K562 (cell line): ENCODE measurements around the gene CCSER1. TPM values are rescaled to one million over a fixed set of nuclear protein-coding genes. Genes with fewer than 3 reads are reported as not detected.

Source experiments
- ATAC-seq: fragments of 200-7000 bp; cut with Tn5 transposase; 3 replicates; pipeline ENCODE4 v1.9.1; 2020; ENCODE audit warnings: moderate library complexity
- BruUV-seq: library from RNA; stranded (reverse); fragments of 400-500 nt; replicated peaks from 2 replicates; lab custom pipeline; 2021; lab: Mats Ljungman, UMichigan
- CTCF ChIA-PET: fragments of 300-600 bp; formaldehyde crosslinking; extraction: SDS; loops from one replicate; lab custom pipeline; 2021; ENCODE audit warnings: low intra/inter-chr PET ratio; lab: Yijun Ruan, JAX
- POLR2A ChIA-PET: fragments of 300-600, 350-650 bp; sonication (Branson Sonifier 250); formaldehyde crosslinking; extraction: SDS; loops from one replicate; lab custom pipeline; 2021; ENCODE audit warnings: antibody characterized with exemption, inconsistent platforms; lab: Yijun Ruan, JAX
- DNase-seq, 4 experiments: peaks; one replicate each; pipeline versions ENCODE4 v3.0.0 to v3.0.0-alpha.2; 2011 to 2018; ENCODE audit warnings: low spot score in 3 of 4, mixed read lengths in 3 of 4; ENCODE audit errors: extremely low read depth in 1 of 4
- FAIRE-seq: peaks from 2 replicates; lab custom pipeline; 2011; peaks lifted over from hg19 to GRCh38; lab: Jason Lieb, UNC
- H2AFZ ChIP-seq: 2 replicates; pipeline ENCODE4 v1.6.0; 2011; ENCODE audit warnings: low read depth, low read length, control low read depth, inconsistent platforms
- H3K27ac ChIP-seq: fragments of 200-600 bp; 3 replicates; pipeline ENCODE4 v1.8.0; 2011; ENCODE audit warnings: low read depth, mild to moderate bottlenecking, control low read depth, inconsistent platforms, low read length, moderate library complexity, mixed read lengths; ENCODE audit errors: extremely low read depth
- H3K27me3 ChIP-seq, 2 experiments: fragments of 300-600 bp in 1 of 2; 2 replicates in 1 of 2; 3 replicates in 1 of 2; pipeline versions ENCODE4 v1.6.0 to v1.8.0; 2011; ENCODE audit warnings: inconsistent platforms in 2 of 2, low read length in 2 of 2, mild to moderate bottlenecking in 1 of 2, mixed read lengths in 1 of 2, moderate library complexity in 1 of 2; ENCODE audit not compliant: control insufficient read depth in 2 of 2, insufficient read depth in 2 of 2
- H3K36me3 ChIP-seq: fragments of 300-600 bp; 3 replicates; pipeline ENCODE4 v1.8.0; 2011; ENCODE audit warnings: mild to moderate bottlenecking, low read length, inconsistent platforms; ENCODE audit not compliant: control insufficient read depth, insufficient read depth
- H3K4me1 ChIP-seq, 2 experiments: fragments of 200-600 bp in 1 of 2; replicated peaks in 1 of 2; 2 replicates in 1 of 2; 3 replicates in 1 of 2; pipeline versions ENCODE4 v1.5.1 to v1.8.0; 2011; ENCODE audit warnings: inconsistent platforms in 2 of 2, low read length in 2 of 2, mild to moderate bottlenecking in 1 of 2, mixed read lengths in 1 of 2, moderate library complexity in 1 of 2; ENCODE audit not compliant: control insufficient read depth in 2 of 2, insufficient read depth in 2 of 2
- H3K4me2 ChIP-seq: 2 replicates; pipeline ENCODE4 v1.6.1; 2011; ENCODE audit warnings: low read length, control low read depth, inconsistent platforms, mixed read lengths; ENCODE audit not compliant: insufficient read depth
- H3K4me3 ChIP-seq: fragments of 200-600 bp; sonication (generic), shearing (Covaris generic); 2 replicates; pipeline ENCODE4 v1.5.1; 2016; ENCODE audit warnings: control low read depth, inconsistent platforms
- H3K79me2 ChIP-seq: fragments of 200-600 bp; 3 replicates; pipeline ENCODE4 v1.8.0; 2011; ENCODE audit warnings: low read length, inconsistent platforms; ENCODE audit not compliant: control insufficient read depth, insufficient read depth
- H3K9ac ChIP-seq, 2 experiments: 2 replicates each; pipeline versions ENCODE4 v1.6.0 to v1.6.1; 2011; ENCODE audit warnings: low read depth in 2 of 2, low read length in 2 of 2, control low read depth in 1 of 2, inconsistent platforms in 1 of 2, mild to moderate bottlenecking in 1 of 2, mixed read lengths in 1 of 2; ENCODE audit not compliant: insufficient read depth in 1 of 2
- H3K9me1 ChIP-seq: one replicate; pipeline ENCODE4 v1.6.0; 2011; ENCODE audit warnings: inconsistent platforms, mild to moderate bottlenecking, low read length, moderate library complexity; ENCODE audit not compliant: control insufficient read depth, insufficient read depth
- H3K9me3 ChIP-seq: replicated peaks from 2 replicates; pipeline ENCODE4 v1.5.1; 2011; ENCODE audit warnings: low read depth, low read length, inconsistent platforms; ENCODE audit not compliant: control insufficient read depth, insufficient read depth
- H4K20me1 ChIP-seq: replicated peaks from 2 replicates; pipeline ENCODE4 v1.6.1; 2011; ENCODE audit warnings: low read length, inconsistent platforms, mixed read lengths; ENCODE audit not compliant: control insufficient read depth, insufficient read depth
- ATF2 ChIP-seq: sonication (generic); formaldehyde crosslinking; IDR thresholded peaks from 2 replicates; pipeline ENCODE4 v1.8.1; 2022; ENCODE audit warnings: missing genetic modification reagents
- GABPB1 ChIP-seq: sonication (generic); formaldehyde crosslinking; IDR thresholded peaks from 2 replicates; pipeline ENCODE4 v1.8.0; 2022; ENCODE audit warnings: mild to moderate bottlenecking, missing genetic modification reagents
- KDM5B ChIP-seq: fragments of 200-600 bp; sonication (generic); IDR thresholded peaks from 2 replicates; pipeline ENCODE4 v1.6.1; 2012; ENCODE audit warnings: low read depth, mild to moderate bottlenecking, moderate library complexity, low read length, control low read depth, inconsistent platforms; ENCODE audit not compliant: insufficient replicate concordance
- ZBTB33 ChIP-seq: sonication (generic); formaldehyde crosslinking; IDR thresholded peaks from 2 replicates; pipeline ENCODE4 v1.8.1; 2023; ENCODE audit warnings: mild to moderate bottlenecking, missing genetic modification reagents
- ZNF354B ChIP-seq: fragments of 250-450 bp; sonication (Bioruptor Pico); IDR thresholded peaks from 2 replicates; pipeline ENCODE4 v1.4.0; 2020
- WGBS: fragments of 100-300 bp; shearing (Covaris generic); methylation state at CpG from one replicate; pipeline ENCODE4 v1.1.6; 2016; ENCODE audit warnings: low coverage, mixed read lengths; ENCODE audit not compliant: insufficient coverage; ENCODE audit errors: missing lambda C conversion rate; 5-methylcytosine and 5-hydroxymethylcytosine counted together
- in situ Hi-C: fragments of 300-500 bp; cut with MboI; formaldehyde crosslinking; loops from 4 replicates; pipeline ENCODE4 v1.15.0; 2018; ENCODE audit warnings: inconsistent platforms, mixed read lengths
- intact Hi-C: fragments of 100-400 bp; cut with micrococcal nuclease; formaldehyde crosslinking; loops from 2 replicates; pipeline ENCODE4 v1.14.2; 2022
- polyA plus RNA-seq, 8 experiments: library from polyadenylated mRNA; depleted of rRNA in 4 of 8; stranded (reverse) in 5 of 8; unstranded in 3 of 8; fragments of >200 nt; fragmentation: Nextera tagmentation in 2 of 8; fragmentation: Illumina TruSeq in 1 of 8; extraction: Ambion mirVana in 2 of 8; extraction: Trizol in 1 of 8; gene quantifications; 2 replicates each; pipeline versions ENCODE4 v1.2.1 to v1.2.3, GENCODE V29; 2011 to 2014; ENCODE audit warnings: inconsistent platforms in 1 of 8, missing spikeins in 1 of 8
- total RNA-seq, 7 experiments: library from RNA; depleted of rRNA in 6 of 7; stranded (reverse); fragments of >200 nt in 6 of 7; fragmentation: Illumina TruSeq in 2 of 7; extraction: Trizol in 2 of 7; gene quantifications; 2 replicates each; pipeline versions ENCODE4 v1.2.1 to v1.2.3, GENCODE V29; 2011 to 2021; ENCODE audit warnings: low replicate concordance in 1 of 7

Gene CCSER1
- total and polyA plus RNA-seq, 9 of the 15 experiments (the other 6 are each of a cell fraction or from before 2014, with no cell fraction given), result not detected

DNA sequence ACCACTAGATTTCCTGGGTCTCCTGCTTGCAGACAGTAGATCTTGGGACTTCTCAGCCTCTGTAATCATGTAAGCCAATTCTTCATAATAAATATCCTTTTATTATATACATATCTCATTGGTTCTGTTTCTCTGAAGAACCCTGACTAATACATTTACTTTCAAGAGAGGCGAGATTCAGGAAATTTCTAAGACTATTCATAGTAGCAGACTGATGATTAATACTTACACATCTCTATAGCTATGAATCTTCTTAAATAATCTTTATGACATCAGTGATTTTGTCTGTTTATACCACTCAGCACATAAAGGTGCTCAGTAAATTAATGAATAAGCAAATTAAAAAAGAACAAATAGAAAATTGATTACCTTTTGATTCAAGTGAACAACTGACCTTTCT, 1494.3 kb downstream of the CCSER1 start:
- Histone ChIP-seq H3K9me3 (no peaks in the 10 kb centered on the region), H3K79me2 (no peaks in the 10 kb centered on the region), H4K20me1 (no peaks in the 10 kb centered on the region), H3K27ac (no peak overlapping the region), H3K4me2 (no peak overlapping the region), H2AFZ (no peak overlapping the region), H3K36me3 (no peaks in the 10 kb centered on the region), H3K9ac (no peak overlapping the region), H3K27me3 (no peaks in the 10 kb centered on the region), H3K4me3 (no peak overlapping the region), H3K9me1 (no peaks in the 10 kb centered on the region), H3K4me1 (no peaks in the 10 kb centered on the region)
- TF ChIP-seq GABPB1 (CRISPR knock-in tag) (no peak), ZBTB33 (no peak), KDM5B (no peak), ZNF354B (CRISPR knock-in tag) (no peak), ATF2 (CRISPR knock-in tag) (no peak)
- in situ Hi-C loops, result no loop called here
- no TSS peak for BruUV-seq
- DNase-seq (no peak), ATAC-seq (no peak), FAIRE-seq (no peak)
- CTCF ChIA-PET, result no interaction called here
- POLR2A ChIA-PET, result no interaction called here
- intact Hi-C loops, result no loop called here
- WGBS, result 0% methylated on average over 1 of the region's 1 CpG
